Glutamatergic neuron (in vitro differentiated cells): ENCODE data around the gene LRRN2. TPM values are rescaled to one million over a fixed set of nuclear protein-coding genes. Genes with fewer than 3 reads are reported as not detected.

Experiments used
- DNase-seq: peaks from one replicate; pipeline ENCODE4 v3.0.0; 2022
- H3K27ac Mint-ChIP-seq: one replicate; pipeline ENCODE4 v1.8.0; 2020; ENCODE audit warnings: mild to moderate bottlenecking, mixed read lengths, inconsistent platforms; ENCODE audit not compliant: unreplicated experiment
- H3K27me3 Mint-ChIP-seq: one replicate; pipeline ENCODE4 v1.8.0; 2020; ENCODE audit warnings: mild to moderate bottlenecking, moderate library complexity, mixed read lengths, inconsistent platforms; ENCODE audit not compliant: unreplicated experiment
- H3K36me3 Mint-ChIP-seq: one replicate; pipeline ENCODE4 v1.8.0; 2020; ENCODE audit warnings: mild to moderate bottlenecking, mixed read lengths, inconsistent platforms; ENCODE audit not compliant: unreplicated experiment
- H3K4me1 Mint-ChIP-seq: one replicate; pipeline ENCODE4 v1.8.0; 2020; ENCODE audit warnings: mild to moderate bottlenecking, low read depth, mixed read lengths, inconsistent platforms; ENCODE audit not compliant: unreplicated experiment
- H3K4me3 Mint-ChIP-seq: one replicate; pipeline ENCODE4 v1.8.0; 2020; ENCODE audit warnings: mild to moderate bottlenecking, mixed read lengths, inconsistent platforms; ENCODE audit not compliant: unreplicated experiment
- H3K9me3 Mint-ChIP-seq: one replicate; pipeline ENCODE4 v1.8.0; 2020; ENCODE audit warnings: mild to moderate bottlenecking, moderate library complexity, mixed read lengths, inconsistent platforms; ENCODE audit not compliant: unreplicated experiment
- CTCF ChIP-seq: fragments of 200-600 bp; sonication (generic); IDR thresholded peaks from one replicate; pipeline ENCODE4 v1.5.0; 2021; ENCODE audit not compliant: partially characterized antibody, unreplicated experiment
- total RNA-seq: library from RNA; stranded (reverse); fragmentation: NEBNext Ultra II Directional; extraction: Animal tissue kit (Norgen Biotek cat#: 25700); gene quantifications from one replicate; pipeline ENCODE4 v1.2.1, GENCODE V29; 2021; ENCODE audit not compliant: unreplicated experiment

The LRRN2 gene
- total RNA-seq, 1 donor from 2014 or later, result 6.9 TPM

GRCh38 chr1:204684206-204684570 is 1.4 kb downstream of the LRRN2 start:
- Mint-ChIP-seq H3K27me3 (peaks cover 11% of the 10 kb centered on the region), H3K9me3 (peaks cover 5% of the 10 kb centered on the region), H3K36me3 (no peaks in the 10 kb centered on the region), H3K27ac (no peak overlapping the region), H3K4me1 (peaks cover 18% of the 10 kb centered on the region), H3K4me3 (peak overlapping the region; percentile 87)
- DNase-seq, result no peak
- TF ChIP-seq CTCF, result no peak

- H3K4me1 Mint-ChIP-seq, result peaks cover 22% of the 10 kb centered on the region
- H3K27ac Mint-ChIP-seq, result no peak overlapping the region
- no peak for DNase-seq
- TF ChIP-seq CTCF, result no peak
- peaks cover 5% of the 10 kb centered on the region for H3K9me3 Mint-ChIP-seq
- H3K27me3 Mint-ChIP-seq, result peaks cover 12% of the 10 kb centered on the region
- H3K4me3 Mint-ChIP-seq, result peak overlapping the region; percentile 87
- no peaks in the 10 kb centered on the region for H3K36me3 Mint-ChIP-seq
Observed at GRCh38 chr1:204683284-204684205, 2.0 kb downstream of the LRRN2 start.

DNA sequence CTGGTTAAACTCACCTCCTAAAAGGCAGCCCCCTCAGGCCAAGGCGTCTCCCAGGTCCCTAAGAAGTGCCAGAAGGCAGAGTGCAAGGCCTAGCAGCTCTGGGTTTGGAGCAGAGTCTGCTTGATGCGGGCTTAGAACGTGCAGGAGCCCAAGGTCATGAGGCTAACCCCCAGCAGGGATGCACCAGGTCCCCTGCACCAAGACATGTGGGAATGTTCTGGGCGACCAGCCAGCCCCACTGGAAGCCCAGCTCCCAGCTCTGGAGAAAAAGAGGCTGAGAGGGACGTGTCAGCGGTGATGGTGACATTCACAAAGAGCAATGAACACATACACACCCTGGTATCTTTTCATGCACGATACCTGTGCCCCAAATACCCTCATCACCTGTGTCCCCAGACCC is 5.1 kb downstream of the LRRN2 start:
- H3K36me3 Mint-ChIP-seq, result no peaks in the 10 kb centered on the region
- no peak overlapping the region for H3K4me3 Mint-ChIP-seq
- no peaks in the 10 kb centered on the region for H3K9me3 Mint-ChIP-seq
- no peak for TF ChIP-seq CTCF
- no peak overlapping the region for H3K27ac Mint-ChIP-seq
- H3K27me3 Mint-ChIP-seq, result peaks cover 7% of the 10 kb centered on the region
- no peak for DNase-seq
- peaks cover 27% of the 10 kb centered on the region for H3K4me1 Mint-ChIP-seq

- TF ChIP-seq CTCF, result no peak
- Mint-ChIP-seq H3K4me3 (no peak overlapping the region), H3K27ac (no peak overlapping the region), H3K36me3 (no peaks in the 10 kb centered on the region), H3K4me1 (peaks cover 31% of the 10 kb centered on the region), H3K9me3 (no peaks in the 10 kb centered on the region), H3K27me3 (peaks cover 7% of the 10 kb centered on the region)
- no peak for DNase-seq
Observed at GRCh38 chr1:204680051-204680450, 5.5 kb downstream of the LRRN2 start.
